ENCODE data around the gene NAB1. TPM values are rescaled to one million over a fixed set of nuclear protein-coding genes. Genes with fewer than 3 reads are reported as not detected.

Gene NAB1
- polyA plus RNA-seq, 4 donors: 61.9 to 75.0 (median 64.9) TPM

Other genes with a start within 250 kb of the NAB1 start
- gene MFSD6, start 240.7 kb upstream of the NAB1 start, polyA plus RNA-seq (ENCODE audit: insufficient read length in 4 of 4): 10 to 100 TPM; 13.2 to 17.2 (median 13.7) TPM
- 10 to 100 TPM; 11.9 to 14.9 (median 14.2) TPM for gene NEMP2, start 114.4 kb upstream of the NAB1 start, polyA plus RNA-seq (ENCODE audit: insufficient read length in 4 of 4)
- gene GLS, start 231.7 kb downstream of the NAB1 start, polyA plus RNA-seq (ENCODE audit: insufficient read length in 4 of 4): 100 to 1,000 TPM; 204 to 376 (median 260) TPM

Measured in left renal cortex interstitium (tissue), 4 donors.